ENCODE results near the gene GRB10.

DNA sequence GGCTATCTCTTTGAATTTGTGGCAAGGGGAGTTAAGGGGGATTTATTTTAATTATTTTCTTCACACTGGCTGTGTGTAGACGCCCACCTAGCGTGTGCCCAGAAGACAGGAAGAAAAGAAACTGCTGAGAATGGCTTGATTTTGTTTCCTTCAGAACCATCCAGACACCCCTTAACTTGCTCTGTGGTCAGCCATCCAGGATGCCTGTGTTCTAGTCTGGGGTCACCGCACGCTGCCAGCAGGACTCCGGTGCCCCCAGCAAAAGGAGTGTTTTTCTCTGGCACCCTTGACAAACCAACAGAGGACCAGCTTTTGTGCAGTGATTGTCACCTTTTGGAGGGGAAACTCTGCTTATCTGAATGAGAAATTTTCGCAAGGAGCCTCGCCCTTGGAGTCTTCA is 222.8 kb downstream of the GRB10 start:
- no peak for TF ChIP-seq POLR2A (IDR thresholded peaks at IDR 0.05; ENCODE audit: control extremely low read depth in 1 of 2, low read depth in 2 of 2, low read length in 2 of 2)
- TF ChIP-seq NRF1 (IDR thresholded peaks at IDR 0.05; ENCODE audit: low read depth, low read length) = no peak
- TF ChIP-seq GABPA (IDR thresholded peaks at IDR 0.05; ENCODE audit: borderline replicate concordance, insufficient read depth, low read length) = no peak
- no peak for TF ChIP-seq BCL11A (IDR thresholded peaks at IDR 0.05; ENCODE audit: low read depth in 2 of 2, low read length in 2 of 2)
- TF ChIP-seq SUZ12 (IDR thresholded peaks at IDR 0.05; ENCODE audit: low read length) = no peak
- no peak for TF ChIP-seq EP300 (IDR thresholded peaks at IDR 0.05; ENCODE audit: borderline replicate concordance in 1 of 2, low read depth in 2 of 2, low read length in 2 of 2)
- TF ChIP-seq SAP30 (IDR thresholded peaks at IDR 0.05; ENCODE audit: insufficient read depth, insufficient replicate concordance, low read length) = no peak

All from H1 (cell line).